ENCODE results near the gene MON1B. TPM values are rescaled to one million over a fixed set of nuclear protein-coding genes. Genes with fewer than 3 reads are reported as not detected.

The MON1B gene
- total RNA-seq, 4 donors from 2014 or later: 35.6 to 119 (median 55.9) TPM

DNA sequence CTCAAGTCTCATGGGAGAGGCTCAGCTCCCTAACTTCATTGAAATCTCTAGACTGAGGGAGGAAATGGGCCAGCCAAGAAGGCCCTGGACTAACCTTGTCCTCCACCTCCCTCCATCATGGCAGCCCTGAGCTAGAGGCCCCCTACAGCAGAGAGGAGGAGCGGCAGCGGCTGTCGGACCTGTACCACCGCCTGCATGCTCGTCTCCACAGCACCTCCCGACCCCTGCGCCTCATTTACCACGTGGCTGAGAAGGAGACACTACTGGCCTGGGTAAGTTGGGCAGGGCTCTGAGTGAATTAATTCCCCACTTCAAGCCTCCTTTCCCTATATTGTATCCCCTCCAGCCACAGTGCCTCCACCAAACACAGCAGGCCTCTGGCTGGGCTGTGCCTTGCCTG, 4.4 kb downstream of the MON1B start:
- Histone ChIP-seq H3K9me3 (no peaks in the 10 kb centered on the region), H3K4me3 (no peak overlapping the region), H3K36me3 (peaks cover 0 to 30% (median 10%) of the 10 kb centered on the region in 4 donors), H3K27ac (no peak overlapping the region), H3K4me1 (peaks cover 6 to 15% (median 9%) of the 10 kb centered on the region in 4 donors), H3K27me3 (no peaks in the 10 kb centered on the region)
- 88% methylated on average over 8 of the region's 8 CpGs; no CpG with 5 or more reads in 1 of the 2 donors for WGBS, 2 donors (ENCODE audit: low coverage in 1 of 2)
- DNase-seq: no peak
- TF ChIP-seq, protein P1, sequence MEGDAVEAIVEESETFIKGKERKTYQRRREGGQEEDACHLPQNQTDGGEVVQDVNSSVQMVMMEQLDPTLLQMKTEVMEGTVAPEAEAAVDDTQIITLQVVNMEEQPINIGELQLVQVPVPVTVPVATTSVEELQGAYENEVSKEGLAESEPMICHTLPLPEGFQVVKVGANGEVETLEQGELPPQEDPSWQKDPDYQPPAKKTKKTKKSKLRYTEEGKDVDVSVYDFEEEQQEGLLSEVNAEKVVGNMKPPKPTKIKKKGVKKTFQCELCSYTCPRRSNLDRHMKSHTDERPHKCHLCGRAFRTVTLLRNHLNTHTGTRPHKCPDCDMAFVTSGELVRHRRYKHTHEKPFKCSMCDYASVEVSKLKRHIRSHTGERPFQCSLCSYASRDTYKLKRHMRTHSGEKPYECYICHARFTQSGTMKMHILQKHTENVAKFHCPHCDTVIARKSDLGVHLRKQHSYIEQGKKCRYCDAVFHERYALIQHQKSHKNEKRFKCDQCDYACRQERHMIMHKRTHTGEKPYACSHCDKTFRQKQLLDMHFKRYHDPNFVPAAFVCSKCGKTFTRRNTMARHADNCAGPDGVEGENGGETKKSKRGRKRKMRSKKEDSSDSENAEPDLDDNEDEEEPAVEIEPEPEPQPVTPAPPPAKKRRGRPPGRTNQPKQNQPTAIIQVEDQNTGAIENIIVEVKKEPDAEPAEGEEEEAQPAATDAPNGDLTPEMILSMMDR (IDR thresholded peaks at IDR 0.05): no peak
- TF ChIP-seq POLR2AphosphoS5 (IDR thresholded peaks at IDR 0.05) (no peak), POLR2A (IDR thresholded peaks at IDR 0.05) (no peak), EP300 (IDR thresholded peaks at IDR 0.05; ENCODE audit: low read depth) (no peak)
- intact Hi-C loops (cut with DNase I; ENCODE audit: low total_unique reads): no loop called here
- in situ Hi-C loops (cut with MboI; ENCODE audit: low pct_ligation_motif_present in 1 of 4, low pct_unique_long_range_greater_than_20kb in 1 of 4, low sequenced_read_pairs in 3 of 4): loop anchor here in 1 of 4 donors (25.0 kb wide), 1 partner anchor 1558 kb away; the partner anchor contains the start of genes KARS1 and TERF2IP

DNA sequence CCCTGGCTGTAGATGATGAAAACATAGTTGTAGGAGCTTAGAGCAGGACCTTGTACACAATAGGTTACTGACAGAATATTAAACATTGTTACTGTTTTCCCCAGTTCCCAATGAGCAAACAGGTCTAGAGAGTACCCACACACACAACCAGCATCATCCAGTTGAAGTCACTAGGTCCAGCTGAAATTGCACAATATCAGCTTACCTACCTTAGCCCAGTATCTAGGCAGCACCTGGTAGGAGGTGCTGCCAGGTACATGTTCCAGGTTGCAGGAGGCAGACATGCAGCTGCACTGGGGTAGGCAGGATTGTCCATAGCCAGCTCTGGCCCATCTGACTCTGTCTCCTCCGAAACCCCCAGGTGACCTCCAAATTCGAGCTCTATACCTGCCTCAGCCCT, 6.8 kb downstream of the MON1B start:
- intact Hi-C loops (cut with DNase I; ENCODE audit: low total_unique reads) (no loop called here), in situ Hi-C loops (cut with MboI; ENCODE audit: low pct_ligation_motif_present in 1 of 4, low pct_unique_long_range_greater_than_20kb in 1 of 4, low sequenced_read_pairs in 3 of 4) (loop anchor here in 1 of 4 donors (25.0 kb wide), 1 partner anchor 1560 kb away; the partner anchor contains the start of genes KARS1 and TERF2IP)
- 100% methylated on average over 2 of the region's 2 CpGs; no CpG with 5 or more reads in 1 of the 2 donors for WGBS, 2 donors (ENCODE audit: low coverage in 1 of 2)
- no peak for DNase-seq
- H3K4me1 ChIP-seq: peaks cover 0 to under 1% (median 0%) of the 10 kb centered on the region in 4 donors
- TF ChIP-seq EP300 (IDR thresholded peaks at IDR 0.05; ENCODE audit: low read depth) (no peak), POLR2AphosphoS5 (IDR thresholded peaks at IDR 0.05) (no peak), POLR2A (IDR thresholded peaks at IDR 0.05) (no peak)
- TF ChIP-seq, protein P1 (IDR thresholded peaks at IDR 0.05): no peak
- peaks cover 0 to 30% (median 10%) of the 10 kb centered on the region in 4 donors for H3K36me3 ChIP-seq
- H3K9me3 ChIP-seq: no peaks in the 10 kb centered on the region
- no peak overlapping the region for H3K27ac ChIP-seq
- H3K27me3 ChIP-seq: no peaks in the 10 kb centered on the region
- no peak overlapping the region for H3K4me3 ChIP-seq

DNA sequence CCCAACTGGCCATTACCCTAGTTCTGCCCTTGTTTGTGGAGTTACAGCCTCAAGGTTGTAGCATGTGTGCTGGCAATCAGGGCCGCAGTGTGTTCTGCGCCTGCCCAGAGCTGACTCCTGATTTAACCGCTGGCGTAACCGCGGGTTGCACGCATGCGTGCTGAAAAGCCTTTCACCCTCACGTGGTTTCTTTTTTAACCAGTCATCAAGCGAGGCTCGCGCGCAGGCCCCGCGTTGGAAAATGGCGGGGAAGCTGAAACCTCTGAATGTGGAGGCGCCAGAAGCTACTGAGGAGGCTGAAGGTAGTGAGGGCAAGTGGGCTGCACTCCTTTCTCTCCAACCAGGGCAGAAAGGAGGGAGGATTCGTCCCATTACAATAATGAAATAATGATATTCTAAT, 8.2 kb downstream of the MON1B start, which contains the start of gene SYCE1L:
SYCE1L (plus strand) TSS at position 198 of the 400 bp plus-strand sequence; CDS start at position 242, 44 bp downstream.
- Histone ChIP-seq H3K4me1 (no peaks in the 10 kb centered on the region), H3K4me3 (no peak within 1 kb of the TSS), H3K36me3 (peaks cover 0 to 30% (median 10%) of the 10 kb centered on the region in 4 donors), H3K27ac (no peak within 1 kb of the TSS), H3K27me3 (no peaks in the 10 kb centered on the region), H3K9me3 (no peaks in the 10 kb centered on the region)
- 95% methylated on average over 4 to 18 of the region's 18 CpGs for WGBS, 2 donors (ENCODE audit: low coverage in 1 of 2)
- in situ Hi-C loops (cut with MboI; ENCODE audit: low pct_ligation_motif_present in 1 of 4, low pct_unique_long_range_greater_than_20kb in 1 of 4, low sequenced_read_pairs in 3 of 4) (loop anchor here in 1 of 4 donors (25.0 kb wide), 1 partner anchor 1562 kb away; the partner anchor contains the start of genes KARS1 and TERF2IP), intact Hi-C loops (cut with DNase I; ENCODE audit: low total_unique reads) (no loop called here)
- no peak for DNase-seq
- TF ChIP-seq EP300 (IDR thresholded peaks at IDR 0.05; ENCODE audit: low read depth): no peak
- no peak for TF ChIP-seq POLR2A (IDR thresholded peaks at IDR 0.05)
- TF ChIP-seq POLR2AphosphoS5 (IDR thresholded peaks at IDR 0.05): no peak
- TF ChIP-seq, protein P1 (IDR thresholded peaks at IDR 0.05): no peak

DNA sequence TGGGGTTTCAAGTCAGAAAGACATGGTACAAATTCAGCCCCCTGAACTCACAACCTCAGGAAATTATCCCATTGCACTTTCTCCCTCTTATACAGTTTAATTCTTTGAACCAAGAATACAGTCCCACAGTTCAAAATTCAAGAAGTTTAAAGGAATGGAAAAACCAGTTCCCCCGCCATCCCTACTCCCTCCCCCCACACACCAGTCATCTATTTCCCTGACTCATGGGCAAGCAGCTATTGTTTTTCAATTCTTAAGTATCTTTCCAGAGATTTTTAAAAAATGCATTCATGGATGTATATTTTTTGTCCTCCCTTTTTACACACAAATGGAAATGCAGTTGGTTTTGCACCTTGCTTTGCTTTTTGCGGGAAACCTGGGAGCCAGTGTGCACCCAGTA, 15.5 kb downstream of the MON1B start:
- Histone ChIP-seq H3K4me1 (no peaks in the 10 kb centered on the region), H3K9me3 (no peaks in the 10 kb centered on the region), H3K36me3 (no peaks in the 10 kb centered on the region), H3K4me3 (no peak overlapping the region), H3K27ac (no peak overlapping the region), H3K27me3 (no peaks in the 10 kb centered on the region)
- TF ChIP-seq POLR2AphosphoS5 (IDR thresholded peaks at IDR 0.05) (no peak), POLR2A (IDR thresholded peaks at IDR 0.05) (no peak), EP300 (IDR thresholded peaks at IDR 0.05; ENCODE audit: low read depth) (no peak)
- TF ChIP-seq, protein P1 (IDR thresholded peaks at IDR 0.05): no peak
- intact Hi-C loops (cut with DNase I; ENCODE audit: low total_unique reads) (no loop called here), in situ Hi-C loops (cut with MboI; ENCODE audit: low pct_ligation_motif_present in 1 of 4, low pct_unique_long_range_greater_than_20kb in 1 of 4, low sequenced_read_pairs in 3 of 4) (no loop called here)
- no peak for DNase-seq
- 85 to 86% methylated on average over 2 of the region's 2 CpGs for WGBS, 2 donors (ENCODE audit: low coverage in 1 of 2)

All from transverse colon (tissue), 4 donors.